ENCODE data around the gene PSORS1C2. TPM values are rescaled to one million over a fixed set of nuclear protein-coding genes. Genes with fewer than 3 reads are reported as not detected.

The PSORS1C2 gene
- total RNA-seq, 1 experiment from 2014 or later = not detected

DNA sequence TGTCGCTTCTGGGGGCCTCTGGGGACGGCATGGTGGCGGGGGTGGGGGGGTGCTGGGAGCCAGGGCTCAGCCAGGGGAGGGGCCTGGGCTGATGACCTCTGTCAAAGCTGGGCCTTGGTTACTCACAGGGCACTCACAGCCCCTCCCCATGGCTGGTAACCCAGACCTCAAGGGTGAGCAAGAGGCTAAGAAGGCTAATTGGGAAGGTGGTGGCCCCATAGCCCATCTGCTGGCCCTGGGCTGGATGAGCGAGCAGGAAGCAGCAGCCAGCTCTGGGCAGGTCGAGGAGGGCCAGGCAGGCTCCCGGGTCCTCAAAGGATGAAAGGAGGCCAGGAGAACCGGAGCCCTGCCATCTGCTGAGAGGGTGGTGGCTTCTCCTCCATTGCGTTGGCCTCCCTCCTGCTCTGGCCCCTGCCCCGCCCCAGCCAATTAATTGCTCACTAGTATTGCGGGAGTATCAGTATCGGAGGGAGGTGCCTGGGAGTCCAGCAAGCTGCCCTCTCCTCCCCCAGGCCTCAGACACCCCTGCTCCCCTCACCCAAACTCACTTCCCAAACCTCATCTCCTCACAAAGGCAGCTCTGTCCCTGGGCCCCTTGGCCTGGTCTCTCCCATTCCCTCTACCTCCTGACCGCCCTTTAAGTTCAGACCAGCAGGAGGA is 17.6 kb downstream of the PSORS1C2 start:
- no TSS peak for BruUV-seq (replicated peaks)
- ChIA-PET POLR2A (ENCODE audit: low non-redundant PET) (no interaction called here), CTCF (no interaction called here)

DNA sequence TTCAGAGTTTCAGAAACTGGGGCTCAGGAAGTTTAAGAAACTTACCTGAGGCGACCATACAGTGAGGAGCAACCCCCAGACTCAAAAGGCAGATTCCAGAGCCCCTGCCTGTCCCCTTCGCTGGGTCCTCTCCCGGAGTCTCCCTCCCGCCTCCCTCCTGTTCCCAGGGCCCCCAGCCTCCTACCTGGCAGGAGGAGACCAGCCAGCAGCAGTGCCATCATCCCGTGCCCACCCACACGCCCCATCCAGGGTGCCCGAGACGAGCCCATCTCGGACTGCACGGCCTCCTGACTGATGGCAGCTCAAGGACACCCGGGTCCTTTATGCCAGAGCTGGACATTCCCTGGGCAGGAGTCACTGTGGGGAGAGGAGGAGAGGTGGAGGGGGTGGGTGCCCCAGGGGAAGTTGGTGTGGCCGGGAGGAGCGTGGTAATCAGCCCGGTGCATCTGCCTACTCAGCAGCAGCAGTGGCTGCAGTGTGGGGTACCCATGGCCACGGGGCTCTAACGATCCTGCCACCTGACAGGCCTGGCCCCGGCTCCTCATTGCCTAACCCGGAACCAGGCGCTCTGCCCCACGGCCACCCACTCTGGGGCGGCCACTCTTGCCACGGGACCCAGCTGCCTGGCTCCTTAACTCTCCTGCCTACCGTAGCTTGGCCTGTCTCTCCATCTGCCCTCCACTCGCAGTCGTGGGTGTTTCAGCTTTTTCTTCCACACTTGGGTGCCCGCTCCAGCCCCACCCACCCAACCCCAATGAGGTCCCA is 18.5 kb downstream of the PSORS1C2 start, which contains the start of gene CDSN:
Gene CDSN (minus strand): TSS at position 296 of the 765 bp plus-strand sequence. CDS start 27 bp downstream, at position 269.
- TF ChIP-seq EZH2 (IDR thresholded peaks at IDR 0.05; ENCODE audit: borderline replicate concordance, low read depth, low read length, poor library complexity, severe bottlenecking) = no peak
- TF ChIP-seq, protein P1, sequence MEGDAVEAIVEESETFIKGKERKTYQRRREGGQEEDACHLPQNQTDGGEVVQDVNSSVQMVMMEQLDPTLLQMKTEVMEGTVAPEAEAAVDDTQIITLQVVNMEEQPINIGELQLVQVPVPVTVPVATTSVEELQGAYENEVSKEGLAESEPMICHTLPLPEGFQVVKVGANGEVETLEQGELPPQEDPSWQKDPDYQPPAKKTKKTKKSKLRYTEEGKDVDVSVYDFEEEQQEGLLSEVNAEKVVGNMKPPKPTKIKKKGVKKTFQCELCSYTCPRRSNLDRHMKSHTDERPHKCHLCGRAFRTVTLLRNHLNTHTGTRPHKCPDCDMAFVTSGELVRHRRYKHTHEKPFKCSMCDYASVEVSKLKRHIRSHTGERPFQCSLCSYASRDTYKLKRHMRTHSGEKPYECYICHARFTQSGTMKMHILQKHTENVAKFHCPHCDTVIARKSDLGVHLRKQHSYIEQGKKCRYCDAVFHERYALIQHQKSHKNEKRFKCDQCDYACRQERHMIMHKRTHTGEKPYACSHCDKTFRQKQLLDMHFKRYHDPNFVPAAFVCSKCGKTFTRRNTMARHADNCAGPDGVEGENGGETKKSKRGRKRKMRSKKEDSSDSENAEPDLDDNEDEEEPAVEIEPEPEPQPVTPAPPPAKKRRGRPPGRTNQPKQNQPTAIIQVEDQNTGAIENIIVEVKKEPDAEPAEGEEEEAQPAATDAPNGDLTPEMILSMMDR (conservative IDR thresholded peaks at IDR 0.05; ENCODE audit: low read depth, low read length) = no peak
- no peaks in the 10 kb centered on the region for H3K27me3 ChIP-seq (replicated peaks; ENCODE audit: insufficient read depth, low read depth, low read length, poor library complexity)
- intact Hi-C loops (cut with micrococcal nuclease; ENCODE audit: unreplicated experiment) = no loop called here
- H3K9me3 ChIP-seq (ENCODE audit: low read depth, low read length, poor library complexity, severe bottlenecking) = no peaks in the 10 kb centered on the region
- no peak for DNase-seq (ENCODE audit: low spot score)
- ChIA-PET CTCF (no interaction called here), POLR2A (ENCODE audit: low non-redundant PET) (no interaction called here)
- no peaks in the 10 kb centered on the region for H3K36me3 ChIP-seq (ENCODE audit: insufficient read depth, low read length, poor library complexity, severe bottlenecking)
- H3K27ac ChIP-seq (ENCODE audit: low read depth, low read length, poor library complexity, severe bottlenecking) = no peak within 1 kb of the TSS
- H3K4me3 ChIP-seq (ENCODE audit: low read depth, low read length, poor library complexity, severe bottlenecking) = no peak within 1 kb of the TSS
- BruUV-seq (replicated peaks) = no TSS peak
- H3K4me1 ChIP-seq (ENCODE audit: insufficient read depth, low read length, poor library complexity, severe bottlenecking) = peaks cover 5% of the 10 kb centered on the region

More for the DNA sequence above, 17.6 kb downstream of the PSORS1C2 start:
- Histone ChIP-seq H3K4me1 (ENCODE audit: insufficient read depth, low read length, poor library complexity, severe bottlenecking) (peaks cover 9% of the 10 kb centered on the region), H3K9me3 (ENCODE audit: low read depth, low read length, poor library complexity, severe bottlenecking) (no peaks in the 10 kb centered on the region), H3K27me3 (replicated peaks; ENCODE audit: insufficient read depth, low read depth, low read length, poor library complexity) (no peaks in the 10 kb centered on the region), H3K4me3 (ENCODE audit: low read depth, low read length, poor library complexity, severe bottlenecking) (no peak overlapping the region), H3K36me3 (ENCODE audit: insufficient read depth, low read length, poor library complexity, severe bottlenecking) (no peaks in the 10 kb centered on the region), H3K27ac (ENCODE audit: low read depth, low read length, poor library complexity, severe bottlenecking) (no peak overlapping the region)
- no peak for DNase-seq (ENCODE audit: low spot score)
- intact Hi-C loops (cut with micrococcal nuclease; ENCODE audit: unreplicated experiment) = no loop called here
- TF ChIP-seq EZH2 (IDR thresholded peaks at IDR 0.05; ENCODE audit: borderline replicate concordance, low read depth, low read length, poor library complexity, severe bottlenecking) = no peak
- TF ChIP-seq, protein P1 (conservative IDR thresholded peaks at IDR 0.05; ENCODE audit: low read depth, low read length) = no peak

DNA sequence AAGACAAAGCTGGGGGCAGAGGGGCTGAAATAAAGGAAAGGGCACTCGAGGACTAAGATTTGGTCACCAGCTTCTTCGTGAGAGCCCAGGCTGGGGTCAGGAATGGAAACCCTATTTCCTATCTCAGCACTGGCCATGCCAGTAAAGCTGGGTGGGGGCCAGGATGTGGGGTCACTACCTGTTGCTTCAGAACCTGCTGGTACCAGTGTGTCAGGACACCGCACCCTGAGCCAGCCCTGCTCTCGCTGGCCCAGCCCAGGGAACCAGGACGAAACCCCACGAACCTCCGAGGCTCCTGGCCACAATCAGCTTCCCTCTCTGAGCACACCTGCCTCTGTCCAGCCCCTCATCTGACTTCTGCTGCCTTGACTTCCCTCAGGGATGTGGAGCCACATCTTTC is 20.7 kb downstream of the PSORS1C2 start:
- TF ChIP-seq, protein P1 (conservative IDR thresholded peaks at IDR 0.05; ENCODE audit: low read depth, low read length) = no peak
- no peak for TF ChIP-seq EZH2 (IDR thresholded peaks at IDR 0.05; ENCODE audit: borderline replicate concordance, low read depth, low read length, poor library complexity, severe bottlenecking)
- H3K27me3 ChIP-seq (replicated peaks; ENCODE audit: insufficient read depth, low read depth, low read length, poor library complexity) = no peaks in the 10 kb centered on the region
- H3K4me1 ChIP-seq (ENCODE audit: insufficient read depth, low read length, poor library complexity, severe bottlenecking) = peaks cover 6% of the 10 kb centered on the region
- BruUV-seq (replicated peaks) = no TSS peak
- no peaks in the 10 kb centered on the region for H3K36me3 ChIP-seq (ENCODE audit: insufficient read depth, low read length, poor library complexity, severe bottlenecking)
- H3K4me3 ChIP-seq (ENCODE audit: low read depth, low read length, poor library complexity, severe bottlenecking) = no peak overlapping the region
- POLR2A ChIA-PET (ENCODE audit: low non-redundant PET) = no interaction called here
- intact Hi-C loops (cut with micrococcal nuclease; ENCODE audit: unreplicated experiment) = no loop called here
- DNase-seq (ENCODE audit: low spot score) = no peak
- no peak overlapping the region for H3K27ac ChIP-seq (ENCODE audit: low read depth, low read length, poor library complexity, severe bottlenecking)
- CTCF ChIA-PET = no interaction called here
- no peaks in the 10 kb centered on the region for H3K9me3 ChIP-seq (ENCODE audit: low read depth, low read length, poor library complexity, severe bottlenecking)
